GM21390 (cell line): Measurements from ENCODE around the gene TAS2R31.

Experiments
- ATAC-seq: cut with Tn5 transposase; IDR thresholded peaks from one replicate; pipeline ENCODE4 v1.9.1; 2021; ENCODE audit not compliant: unreplicated experiment

The TAS2R31 gene

GRCh38 chr12:11007608-11008007 is 23.6 kb downstream of the TAS2R31 start:
- ATAC-seq = no peak

DNA sequence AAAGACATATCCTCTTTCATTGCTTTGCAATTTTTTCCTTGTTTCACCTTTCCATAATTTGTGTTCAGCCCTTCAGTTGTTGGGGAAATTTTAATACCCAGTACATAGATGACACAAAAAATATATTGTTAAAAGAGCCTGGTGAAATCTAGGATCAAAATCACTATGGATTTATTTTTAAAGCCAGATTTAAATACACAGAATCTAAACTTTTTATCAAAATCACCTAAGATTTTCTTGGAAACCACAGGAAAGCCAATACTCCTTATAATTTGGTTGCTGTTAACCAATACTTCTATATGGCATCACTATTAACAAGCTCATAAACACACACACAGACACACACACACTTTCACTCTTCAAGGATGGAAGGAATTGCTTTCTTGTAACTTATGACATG is 33.0 kb downstream of the TAS2R31 start, which contains the start of gene TAS2R20:
TAS2R20 (minus strand) TSS at position 101 of the 400 bp plus-strand sequence. CDS start 429 bp downstream, outside the sequence.
- ATAC-seq = no peak

DNA sequence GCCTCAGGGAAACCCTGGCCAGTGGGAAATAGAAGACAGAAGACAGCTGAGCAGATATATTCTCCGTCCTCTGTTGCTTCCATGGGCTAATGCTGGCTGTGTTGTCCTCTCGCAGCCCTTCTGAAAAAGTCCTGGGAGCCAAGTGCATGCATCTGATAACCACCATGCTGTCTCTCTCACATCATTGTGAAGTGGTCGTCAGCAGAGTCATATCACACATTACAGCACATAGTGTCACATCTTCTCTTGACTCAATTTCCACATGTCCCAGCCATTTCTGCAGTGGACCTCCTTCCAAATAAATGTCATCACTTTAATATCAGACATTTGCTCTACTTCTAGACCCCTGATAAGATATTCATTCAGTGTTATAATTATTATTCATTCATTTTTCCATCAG is 36.9 kb downstream of the TAS2R31 start:
- ATAC-seq = no peak

DNA sequence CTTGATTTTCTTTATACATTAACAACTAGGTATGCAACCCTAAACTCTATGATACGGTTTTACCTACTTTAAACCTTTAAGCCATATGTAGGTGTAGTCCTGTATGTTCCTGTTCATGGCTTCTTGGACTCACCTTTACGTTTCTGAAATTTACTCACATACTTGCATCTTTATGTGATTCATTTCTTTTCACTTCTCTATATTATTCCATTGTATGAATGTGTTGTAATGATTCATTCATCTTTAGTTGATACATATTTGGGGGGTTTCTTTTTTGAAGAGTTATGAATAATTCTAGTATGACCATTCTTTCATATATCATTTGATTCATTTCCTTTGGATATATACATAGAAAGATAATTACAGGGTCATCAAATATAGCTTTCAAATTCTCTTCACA is 42.1 kb downstream of the TAS2R31 start:
- no peak for ATAC-seq

DNA sequence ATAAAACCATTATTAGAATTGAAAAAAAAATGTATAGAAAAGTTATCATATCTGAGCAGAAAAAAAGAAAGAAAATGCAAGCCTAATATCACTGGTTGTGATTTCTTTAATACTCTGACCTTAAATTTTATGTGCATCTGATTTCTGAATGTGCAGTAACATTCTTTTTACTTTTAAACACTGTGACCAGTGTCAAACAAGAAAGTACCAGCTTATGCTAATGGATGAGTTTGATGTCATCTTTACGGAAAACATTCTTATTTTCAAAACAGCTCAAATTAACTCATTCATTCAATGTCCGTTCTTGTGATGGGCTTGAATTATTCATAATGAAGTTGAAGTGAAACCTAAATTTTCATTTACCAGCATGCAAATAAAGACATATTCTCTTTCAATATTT is 44.4 kb downstream of the TAS2R31 start, which contains the start of gene TAS2R50:
TAS2R50 (minus strand) TSS at position 101 of the 400 bp plus-strand sequence; CDS start at position 49, 52 bp downstream.
- ATAC-seq = no peak

DNA sequence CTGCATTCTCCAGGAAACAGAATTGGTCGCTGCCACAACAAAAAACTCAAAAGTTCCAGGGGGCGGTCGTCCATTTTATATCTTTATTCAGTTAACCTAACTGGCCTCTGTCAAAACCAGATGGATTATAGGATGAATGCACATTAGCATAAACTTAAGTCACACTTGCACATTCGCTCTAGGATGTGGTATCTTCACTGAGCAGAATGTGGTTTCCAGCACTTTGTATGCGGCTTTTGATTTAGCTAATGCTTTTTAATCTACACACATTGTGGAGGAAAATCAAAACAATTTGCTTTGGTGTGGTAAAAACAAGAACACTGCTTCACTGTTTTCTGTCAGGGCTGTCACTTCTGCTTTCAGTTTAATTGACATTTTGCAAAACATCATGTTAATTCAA is 49.0 kb downstream of the TAS2R31 start:
- no peak for ATAC-seq
